Right atrium auricular region (tissue), 2 donors: Measurements from ENCODE around the gene OTUD5. TPM values are rescaled to one million over a fixed set of nuclear protein-coding genes. Genes with fewer than 3 reads are reported as not detected.

Source experiments
- DNase-seq: peaks from one replicate; pipeline ENCODE4 v3.0.0-alpha.2; 2019; ENCODE audit warnings: low spot score
- H3K27ac ChIP-seq, 2 donors: fragments of 200-600 bp; sonication (generic); 1 replicate in 1 of 2; 2 replicates in 1 of 2; pipeline ENCODE4 v1.5.1; 2016 to 2019
- H3K27me3 ChIP-seq, 2 donors: fragments of 200-600 bp; sonication (generic); one replicate each; pipeline versions ENCODE4 v1.5.1 to v1.6.0; 2017 to 2019
- H3K36me3 ChIP-seq: fragments of 200-600 bp; sonication (generic); one replicate; pipeline ENCODE4 v1.5.1; 2016
- H3K4me1 ChIP-seq, 2 donors: fragments of 200-600 bp; sonication (generic); one replicate each; pipeline versions ENCODE4 v1.5.1 to v1.6.0; 2017 to 2019
- H3K4me3 ChIP-seq, 2 donors: fragments of 200-600 bp; sonication (generic); 1 replicate in 1 of 2; 2 replicates in 1 of 2; pipeline ENCODE4 v1.5.1; 2017 to 2019; ENCODE audit warnings: mild to moderate bottlenecking in 1 of 2, moderate library complexity in 1 of 2
- H3K9me3 ChIP-seq, 2 donors: fragments of 200-600 bp; sonication (generic); one replicate each; pipeline ENCODE4 v1.5.1; 2019
- CTCF ChIP-seq, 2 donors: fragments of 200-600 bp; sonication (generic); IDR thresholded peaks; one replicate each; pipeline ENCODE4 v1.5.1; 2019; ENCODE audit warnings: antibody characterized with exemption in 2 of 2
- total RNA-seq, 2 donors: library from RNA; depleted of rRNA; stranded (reverse); fragments of >200 nt; gene quantifications; one replicate each; pipeline ENCODE4 v1.1.0, GENCODE V29; 2016

OTUD5 gene
- total RNA-seq, 2 donors from 2014 or later, result 15.4 to 23.9 TPM

- Histone ChIP-seq H3K4me3 (no peak overlapping the region), H3K27ac (no peak overlapping the region), H3K36me3 (peaks cover 8% of the 10 kb centered on the region), H3K27me3 (no peaks in the 10 kb centered on the region), H3K4me1 (peaks cover 0 to 17% of the 10 kb centered on the region in 2 donors), H3K9me3 (no peaks in the 10 kb centered on the region)
- TF ChIP-seq CTCF (IDR thresholded peaks at IDR 0.05), result no peak
- DNase-seq, result no peak
Measured at GRCh38 chrX:48939524-48940228, 17.7 kb downstream of the OTUD5 start.

GRCh38 chrX:48938721-48939425 is 18.5 kb downstream of the OTUD5 start:
- DNase-seq, result no peak
- H3K4me3 ChIP-seq, result no peak overlapping the region
- H3K9me3 ChIP-seq, result no peaks in the 10 kb centered on the region
- H3K27me3 ChIP-seq, result no peaks in the 10 kb centered on the region
- H3K27ac ChIP-seq, result no peak overlapping the region
- TF ChIP-seq CTCF (IDR thresholded peaks at IDR 0.05), result no peak
- H3K36me3 ChIP-seq, result peaks cover 15% of the 10 kb centered on the region
- H3K4me1 ChIP-seq, result peaks cover 0 to 17% of the 10 kb centered on the region in 2 donors

DNA sequence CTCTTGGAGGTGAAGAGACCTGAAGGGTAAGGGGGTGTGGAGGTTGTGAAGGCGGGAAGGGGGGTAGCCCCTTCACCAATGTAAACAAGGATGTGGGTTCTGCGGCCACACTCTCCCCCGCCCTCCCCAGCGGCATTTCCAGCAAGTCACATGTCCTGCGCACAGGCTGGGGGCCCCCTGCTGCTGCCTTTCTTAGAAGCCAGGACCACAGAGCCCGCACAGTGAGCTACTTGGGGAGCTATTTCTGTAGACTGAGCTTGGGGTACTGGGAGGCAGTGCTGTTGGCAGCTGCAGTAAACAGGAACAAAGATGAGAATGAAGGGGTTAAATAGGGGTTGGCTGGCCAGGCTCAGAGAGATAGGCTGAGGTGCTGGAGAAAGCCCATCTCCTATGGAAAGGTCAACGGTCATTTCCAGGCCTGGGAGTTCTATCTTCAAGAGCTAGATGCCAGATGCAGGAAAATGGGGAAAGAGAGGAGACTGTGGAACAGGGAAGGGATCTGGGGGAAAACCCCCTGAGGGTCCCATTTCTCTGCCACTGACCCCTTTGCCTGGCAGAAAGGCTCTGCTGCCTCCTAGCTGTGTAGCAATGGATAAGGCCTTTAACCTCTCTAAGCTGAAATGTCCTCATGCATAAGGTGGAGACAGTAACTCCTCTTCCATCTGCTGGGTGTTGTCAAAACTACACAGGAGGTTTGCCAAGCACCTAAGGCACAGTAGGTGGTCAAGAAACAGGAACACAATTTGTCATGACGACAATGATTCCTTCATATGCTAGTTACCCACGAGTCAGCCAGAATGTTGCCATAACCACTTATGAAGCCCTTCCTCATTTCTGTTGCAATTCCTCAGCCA is 20.1 kb downstream of the OTUD5 start:
- no peak for DNase-seq

DNA sequence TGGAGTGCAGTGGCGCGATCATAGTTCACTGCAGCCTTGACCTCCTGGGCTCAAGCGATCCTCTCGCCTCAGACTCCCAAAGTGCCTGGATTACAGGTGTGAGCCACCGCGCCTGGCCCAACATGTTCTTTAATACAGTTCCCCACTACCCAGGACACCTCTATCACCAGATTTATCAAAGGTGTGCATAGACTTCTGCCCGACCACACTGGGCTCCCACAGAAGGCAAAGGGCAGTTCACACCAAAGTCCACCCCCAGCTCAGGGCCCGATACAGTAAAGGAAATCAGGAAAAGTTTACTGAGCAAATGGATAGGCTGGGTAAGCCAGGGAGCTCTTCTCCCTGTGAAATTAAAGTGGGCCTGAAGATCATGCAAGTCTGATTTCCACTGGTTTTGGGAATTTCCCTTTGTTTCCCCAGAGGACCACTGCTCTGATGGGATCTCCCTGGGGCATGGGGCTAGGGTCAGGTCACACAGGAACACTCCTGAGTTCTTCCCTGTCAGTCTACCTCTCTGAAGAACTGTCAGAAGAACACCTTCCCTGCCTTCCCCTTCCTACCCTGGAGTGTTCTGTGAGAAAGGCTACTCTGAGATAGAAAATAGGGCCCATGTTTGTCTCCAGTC is 20.9 kb downstream of the OTUD5 start:
- Histone ChIP-seq H3K4me3 (no peak overlapping the region), H3K9me3 (peaks cover 0 to 6% of the 10 kb centered on the region in 2 donors), H3K27me3 (no peaks in the 10 kb centered on the region), H3K36me3 (peaks cover 27% of the 10 kb centered on the region), H3K27ac (no peak overlapping the region), H3K4me1 (peaks cover 0 to 14% of the 10 kb centered on the region in 2 donors)
- no peak for TF ChIP-seq CTCF (IDR thresholded peaks at IDR 0.05)
- no peak for DNase-seq

More for the DNA sequence above, 20.1 kb downstream of the OTUD5 start:
- H3K27me3 ChIP-seq, result no peaks in the 10 kb centered on the region
- no peak for TF ChIP-seq CTCF (IDR thresholded peaks at IDR 0.05)
- peaks cover 0 to 17% of the 10 kb centered on the region in 2 donors for H3K4me1 ChIP-seq
- no peak overlapping the region for H3K27ac ChIP-seq
- H3K36me3 ChIP-seq, result peaks cover 27% of the 10 kb centered on the region
- H3K4me3 ChIP-seq, result no peak overlapping the region
- H3K9me3 ChIP-seq, result peaks cover 0 to 6% of the 10 kb centered on the region in 2 donors

DNA sequence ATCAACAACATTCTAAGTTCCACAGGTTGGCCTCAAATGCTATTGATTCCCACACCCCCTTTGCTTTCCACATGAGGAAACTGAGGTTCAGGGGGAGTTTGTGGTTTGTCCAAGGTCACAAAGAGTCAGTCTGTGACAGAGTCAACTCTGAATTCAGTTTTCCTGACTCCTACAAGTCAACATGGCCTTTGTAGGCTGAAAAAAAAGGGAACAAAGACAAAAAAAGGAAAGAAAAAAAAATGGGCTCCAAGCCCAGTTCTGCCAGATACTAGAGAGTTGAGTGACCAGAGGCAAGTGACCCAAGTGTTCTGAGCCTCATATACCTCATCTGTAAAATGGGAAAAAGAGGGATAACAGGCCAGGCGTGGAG is 22.1 kb downstream of the OTUD5 start:
- no peak for TF ChIP-seq CTCF (IDR thresholded peaks at IDR 0.05)
- Histone ChIP-seq H3K4me3 (no peak overlapping the region), H3K36me3 (peaks cover 27% of the 10 kb centered on the region), H3K27me3 (no peaks in the 10 kb centered on the region), H3K9me3 (peaks cover 0 to 6% of the 10 kb centered on the region in 2 donors), H3K27ac (no peak overlapping the region), H3K4me1 (peaks cover 0 to 8% of the 10 kb centered on the region in 2 donors)
- DNase-seq, result no peak
